ENCODE measurements around the gene EYS. TPM values are rescaled to one million over a fixed set of nuclear protein-coding genes. Genes with fewer than 3 reads are reported as not detected.
"Not testable (repeated sequence)": the region's sequence is repeated elsewhere in the genome, so short reads cannot be mapped to it uniquely, and the experiment has no call there.

Gene EYS
- polyA plus RNA-seq, 4 donors, result 0.51 to 0.77 (median 0.61) TPM

GRCh38 chr6:65637289-65638046 is 69.6 kb downstream of the EYS start:
- DNase-seq (ENCODE audit: low read depth in 4 of 4, low spot score in 3 of 4), result no peak

GRCh38 chr6:65633501-65633900 is 73.5 kb downstream of the EYS start:
- DNase-seq (ENCODE audit: low read depth in 4 of 4, low spot score in 3 of 4), result no peak

- DNase-seq (ENCODE audit: low read depth in 4 of 4, low spot score in 3 of 4), result no peak
Observed at GRCh38 chr6:65631711-65632110, 75.3 kb downstream of the EYS start.

- not testable (repeated sequence) for DNase-seq (ENCODE audit: low read depth in 4 of 4, low spot score in 3 of 4)
Observed at GRCh38 chr6:65627434-65627999, 79.5 kb downstream of the EYS start.

- DNase-seq (ENCODE audit: low read depth in 4 of 4, low spot score in 3 of 4), result no peak
Observed at GRCh38 chr6:65627015-65627414, 80.0 kb downstream of the EYS start.

- no peak for DNase-seq (ENCODE audit: low read depth in 4 of 4, low spot score in 3 of 4)
Observed at GRCh38 chr6:65623566-65623965, 83.5 kb downstream of the EYS start.

- DNase-seq (ENCODE audit: low read depth in 4 of 4, low spot score in 3 of 4), result no peak
Observed at GRCh38 chr6:65610746-65611145, 96.3 kb downstream of the EYS start.

GRCh38 chr6:65595540-65595939 is 111.5 kb downstream of the EYS start:
- DNase-seq (ENCODE audit: low read depth in 4 of 4, low spot score in 3 of 4), result no peak

GRCh38 chr6:65570340-65570739 is 136.7 kb downstream of the EYS start:
- no peak for DNase-seq (ENCODE audit: low read depth in 4 of 4, low spot score in 3 of 4)

GRCh38 chr6:65569505-65569904 is 137.5 kb downstream of the EYS start:
- no peak for DNase-seq (ENCODE audit: low read depth in 4 of 4, low spot score in 3 of 4)

- not testable (repeated sequence) for DNase-seq (ENCODE audit: low read depth in 4 of 4, low spot score in 3 of 4)
Observed at GRCh38 chr6:65569056-65569455, 138.0 kb downstream of the EYS start.

- no peak for DNase-seq (ENCODE audit: low read depth in 4 of 4, low spot score in 3 of 4)
Observed at GRCh38 chr6:65566117-65566516, 140.9 kb downstream of the EYS start.

GRCh38 chr6:65558071-65558470 is 149.0 kb downstream of the EYS start:
- DNase-seq (ENCODE audit: low read depth in 4 of 4, low spot score in 3 of 4), result no peak

- no peak for DNase-seq (ENCODE audit: low read depth in 4 of 4, low spot score in 3 of 4)
Observed at GRCh38 chr6:65557224-65557623, 149.8 kb downstream of the EYS start.

GRCh38 chr6:65546894-65547293 is 160.1 kb downstream of the EYS start:
- DNase-seq (ENCODE audit: low read depth in 4 of 4, low spot score in 3 of 4), result no peak

GRCh38 chr6:65545920-65546319 is 161.1 kb downstream of the EYS start:
- no peak for DNase-seq (ENCODE audit: low read depth in 4 of 4, low spot score in 3 of 4)

- DNase-seq (ENCODE audit: low read depth in 4 of 4, low spot score in 3 of 4), result no peak
Observed at GRCh38 chr6:65538644-65539043, 168.4 kb downstream of the EYS start.

GRCh38 chr6:65537600-65537999 is 169.4 kb downstream of the EYS start:
- no peak for DNase-seq (ENCODE audit: low read depth in 4 of 4, low spot score in 3 of 4)

GRCh38 chr6:65531533-65531932 is 175.5 kb downstream of the EYS start:
- no peak for DNase-seq (ENCODE audit: low read depth in 4 of 4, low spot score in 3 of 4)

GRCh38 chr6:65524232-65524631 is 182.8 kb downstream of the EYS start:
- DNase-seq (ENCODE audit: low read depth in 4 of 4, low spot score in 3 of 4), result no peak

GRCh38 chr6:65505736-65506135 is 201.3 kb downstream of the EYS start:
- DNase-seq (ENCODE audit: low read depth in 4 of 4, low spot score in 3 of 4), result no peak

- DNase-seq (ENCODE audit: low read depth in 4 of 4, low spot score in 3 of 4), result no peak
Observed at GRCh38 chr6:65501045-65501444, 206.0 kb downstream of the EYS start.

All from right renal pelvis (tissue), 4 donors.